ENCODE data around the gene TMEM238. TPM values are rescaled to one million over a fixed set of nuclear protein-coding genes. Genes with fewer than 3 reads are reported as not detected.

Gene TMEM238
- total and polyA plus RNA-seq, 9 of the 15 experiments (the other 6 are each of a cell fraction or from before 2014, with no cell fraction given): 0.18 to 5.1 (median 1.3) TPM; not detected in 4

- H2AFZ ChIP-seq (ENCODE audit: low read depth, low read length): no peak overlapping the region
- H4K20me1 ChIP-seq (replicated peaks; ENCODE audit: control insufficient read depth, insufficient read depth, low read length): 0 out of 2 replicates have a peak, but pooled peaks cover 6% of the 10 kb centered on the region
- intact Hi-C loops (cut with micrococcal nuclease): no loop called here
- peak overlapping the region; percentile 97 to 99 for H3K9ac ChIP-seq (ENCODE audit: insufficient read depth in 1 of 2, low read depth in 2 of 2, low read length in 2 of 2)
- in situ Hi-C loops (cut with MboI): no loop called here
- ATAC-seq (peak; percentile 64), FAIRE-seq (peak; percentile 84), DNase-seq (ENCODE audit: extremely low read depth in 1 of 4, low spot score in 3 of 4) (peak; percentile 94 to 95 (median 94))
- no TSS peak for BruUV-seq (replicated peaks)
- peak overlapping the region; percentile 97 for H3K27ac ChIP-seq (ENCODE audit: extremely low read depth, low read depth, low read length)
- H3K9me1 ChIP-seq (ENCODE audit: control insufficient read depth, insufficient read depth, low read length): no peaks in the 10 kb centered on the region
- peaks cover 7 to 65% of the 10 kb centered on the region in 2 experiments; a peak in 4 of 5 replicates for H3K4me1 ChIP-seq (replicated peaks in 1 of 2; ENCODE audit: control insufficient read depth in 2 of 2, insufficient read depth in 2 of 2, low read length in 2 of 2)
- peak overlapping the region; percentile 92 for H3K4me3 ChIP-seq
- H3K27me3 ChIP-seq (ENCODE audit: control insufficient read depth in 2 of 2, insufficient read depth in 2 of 2, low read length in 2 of 2): no peaks in the 10 kb centered on the region
- WGBS (ENCODE audit: insufficient coverage, low coverage, missing lambda C conversion rate): 0% methylated on average over 9 of the region's 15 CpGs
- peaks cover 42% of the 10 kb centered on the region; the same call in 2 of the 3 replicates for H3K36me3 ChIP-seq (ENCODE audit: control insufficient read depth, insufficient read depth, low read length)
- peak overlapping the region; percentile 97 for H3K4me2 ChIP-seq (ENCODE audit: insufficient read depth, low read length)
- ChIA-PET POLR2A (interaction anchor here (1.2 to 1.4 kb wide), 4 partner anchors 8 to 43 kb away, joined by 4 to 11 read pairs (median 6); partner anchors contain the start of gene TMEM238), CTCF (ENCODE audit: low intra/inter-chr PET ratio) (no interaction called here)
- H3K9me3 ChIP-seq (replicated peaks; ENCODE audit: control insufficient read depth, insufficient read depth, low read depth, low read length): no peaks in the 10 kb centered on the region
- peaks cover 24% of the 10 kb centered on the region for H3K79me2 ChIP-seq (ENCODE audit: control insufficient read depth, insufficient read depth, low read length)
- TF ChIP-seq ZNF445 (CRISPR knock-in tag; IDR thresholded peaks at IDR 0.05; ENCODE audit: low read depth) (no peak), PHB2 (IDR thresholded peaks at IDR 0.05; ENCODE audit: low read depth) (no peak), ZNF431 (CRISPR knock-in tag; IDR thresholded peaks at IDR 0.05) (no peak), ZSCAN29 (IDR thresholded peaks at IDR 0.05) (no peak), ARID3B (CRISPR knock-in tag; IDR thresholded peaks at IDR 0.05; ENCODE audit: borderline replicate concordance) (no peak), CXXC5 (CRISPR knock-in tag; IDR thresholded peaks at IDR 0.05) (no peak), VEZF1 (CRISPR knock-in tag; IDR thresholded peaks at IDR 0.05) (peak; percentile 89), HNRNPL (IDR thresholded peaks at IDR 0.05; ENCODE audit: low read depth, low read length) (no peak), NR1H2 (CRISPR knock-in tag; IDR thresholded peaks at IDR 0.05) (no peak), TRIM28 (IDR thresholded peaks at IDR 0.05) (no peak), SMAD2 (IDR thresholded peaks at IDR 0.05; ENCODE audit: low read depth, low read length) (no peak), HDAC1 (IDR thresholded peaks at IDR 0.05) (0 out of 4 replicates have a peak, but pooled peaks of 1 of the 2 experiments have one; percentile 40), CHCHD3 (CRISPR knock-in tag; IDR thresholded peaks at IDR 0.05) (no peak)
- TF ChIP-seq, protein P1, sequence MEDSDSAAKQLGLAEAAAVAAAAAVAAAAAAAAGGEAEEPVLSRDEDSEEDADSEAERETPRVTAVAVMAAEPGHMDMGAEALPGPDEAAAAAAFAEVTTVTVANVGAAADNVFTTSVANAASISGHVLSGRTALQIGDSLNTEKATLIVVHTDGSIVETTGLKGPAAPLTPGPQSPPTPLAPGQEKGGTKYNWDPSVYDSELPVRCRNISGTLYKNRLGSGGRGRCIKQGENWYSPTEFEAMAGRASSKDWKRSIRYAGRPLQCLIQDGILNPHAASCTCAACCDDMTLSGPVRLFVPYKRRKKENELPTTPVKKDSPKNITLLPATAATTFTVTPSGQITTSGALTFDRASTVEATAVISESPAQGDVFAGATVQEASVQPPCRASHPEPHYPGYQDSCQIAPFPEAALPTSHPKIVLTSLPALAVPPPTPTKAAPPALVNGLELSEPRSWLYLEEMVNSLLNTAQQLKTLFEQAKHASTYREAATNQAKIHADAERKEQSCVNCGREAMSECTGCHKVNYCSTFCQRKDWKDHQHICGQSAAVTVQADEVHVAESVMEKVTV (CRISPR knock-in tag; IDR thresholded peaks at IDR 0.05): no peak
- TF ChIP-seq, protein P2, sequence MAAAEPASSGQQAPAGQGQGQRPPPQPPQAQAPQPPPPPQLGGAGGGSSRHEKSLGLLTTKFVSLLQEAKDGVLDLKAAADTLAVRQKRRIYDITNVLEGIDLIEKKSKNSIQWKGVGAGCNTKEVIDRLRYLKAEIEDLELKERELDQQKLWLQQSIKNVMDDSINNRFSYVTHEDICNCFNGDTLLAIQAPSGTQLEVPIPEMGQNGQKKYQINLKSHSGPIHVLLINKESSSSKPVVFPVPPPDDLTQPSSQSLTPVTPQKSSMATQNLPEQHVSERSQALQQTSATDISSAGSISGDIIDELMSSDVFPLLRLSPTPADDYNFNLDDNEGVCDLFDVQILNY (CRISPR knock-in tag; IDR thresholded peaks at IDR 0.05): no peak
These were observed 42.9 kb downstream of the TMEM238 start for GRCh38 chr19:55341171-55341588.

All from K562 (cell line).